ENCODE results near the gene PCBP2. TPM values are rescaled to one million over a fixed set of nuclear protein-coding genes. Genes with fewer than 3 reads are reported as not detected.

The PCBP2 gene
- total and polyA plus RNA-seq, 10 of the 15 experiments (the other 5 are each of a cell fraction or from before 2014, with no cell fraction given) = 109 to 803 (median 327) TPM

- TF ChIP-seq PRDM15 (CRISPR knock-in tag; IDR thresholded peaks at IDR 0.05) = no peak
- TF ChIP-seq, protein P1, sequence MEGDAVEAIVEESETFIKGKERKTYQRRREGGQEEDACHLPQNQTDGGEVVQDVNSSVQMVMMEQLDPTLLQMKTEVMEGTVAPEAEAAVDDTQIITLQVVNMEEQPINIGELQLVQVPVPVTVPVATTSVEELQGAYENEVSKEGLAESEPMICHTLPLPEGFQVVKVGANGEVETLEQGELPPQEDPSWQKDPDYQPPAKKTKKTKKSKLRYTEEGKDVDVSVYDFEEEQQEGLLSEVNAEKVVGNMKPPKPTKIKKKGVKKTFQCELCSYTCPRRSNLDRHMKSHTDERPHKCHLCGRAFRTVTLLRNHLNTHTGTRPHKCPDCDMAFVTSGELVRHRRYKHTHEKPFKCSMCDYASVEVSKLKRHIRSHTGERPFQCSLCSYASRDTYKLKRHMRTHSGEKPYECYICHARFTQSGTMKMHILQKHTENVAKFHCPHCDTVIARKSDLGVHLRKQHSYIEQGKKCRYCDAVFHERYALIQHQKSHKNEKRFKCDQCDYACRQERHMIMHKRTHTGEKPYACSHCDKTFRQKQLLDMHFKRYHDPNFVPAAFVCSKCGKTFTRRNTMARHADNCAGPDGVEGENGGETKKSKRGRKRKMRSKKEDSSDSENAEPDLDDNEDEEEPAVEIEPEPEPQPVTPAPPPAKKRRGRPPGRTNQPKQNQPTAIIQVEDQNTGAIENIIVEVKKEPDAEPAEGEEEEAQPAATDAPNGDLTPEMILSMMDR (IDR thresholded peaks at IDR 0.05 in 2 of 3, conservative IDR thresholded peaks at IDR 0.05 in 1 of 3; ENCODE audit: control insufficient read depth in 2 of 3, extremely low read depth in 1 of 3, insufficient read depth in 1 of 3, low read depth in 3 of 3, low read length in 3 of 3) = no peak
- TF ChIP-seq TAF1 (IDR thresholded peaks at IDR 0.05; ENCODE audit: borderline replicate concordance, low read depth, low read length) = peak; percentile 95
- TF ChIP-seq PAX5 (IDR thresholded peaks at IDR 0.05; ENCODE audit: borderline replicate concordance, low read depth, low read length) = no peak
- no peak for TF ChIP-seq BMI1 (IDR thresholded peaks at IDR 0.05; ENCODE audit: borderline replicate concordance)
- TF ChIP-seq, protein P2, sequence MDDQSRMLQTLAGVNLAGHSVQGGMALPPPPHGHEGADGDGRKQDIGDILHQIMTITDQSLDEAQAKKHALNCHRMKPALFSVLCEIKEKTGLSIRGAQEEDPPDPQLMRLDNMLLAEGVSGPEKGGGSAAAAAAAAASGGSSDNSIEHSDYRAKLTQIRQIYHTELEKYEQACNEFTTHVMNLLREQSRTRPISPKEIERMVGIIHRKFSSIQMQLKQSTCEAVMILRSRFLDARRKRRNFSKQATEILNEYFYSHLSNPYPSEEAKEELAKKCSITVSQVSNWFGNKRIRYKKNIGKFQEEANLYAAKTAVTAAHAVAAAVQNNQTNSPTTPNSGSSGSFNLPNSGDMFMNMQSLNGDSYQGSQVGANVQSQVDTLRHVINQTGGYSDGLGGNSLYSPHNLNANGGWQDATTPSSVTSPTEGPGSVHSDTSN (IDR thresholded peaks at IDR 0.05; ENCODE audit: insufficient replicate concordance, low read depth, low read length) = peak; percentile 94
- no peak for TF ChIP-seq RB1 (IDR thresholded peaks at IDR 0.05; ENCODE audit: borderline replicate concordance)
- no peak for TF ChIP-seq STAT1 (conservative IDR thresholded peaks at IDR 0.05)
- TF ChIP-seq NR2C1 (IDR thresholded peaks at IDR 0.05) = no peak
- no peak for TF ChIP-seq YBX1 (IDR thresholded peaks at IDR 0.05)
- TF ChIP-seq SMAD1 (IDR thresholded peaks at IDR 0.05; ENCODE audit: low read depth, partially characterized antibody) = peak; percentile 95
- TF ChIP-seq IKZF2 (IDR thresholded peaks at IDR 0.05) = 0 out of 4 replicates have a peak, but pooled peaks of 1 of the 2 experiments have one; percentile 8
- peak; percentile 20; the same call in 1 of the 2 replicates for TF ChIP-seq USF2 (IDR thresholded peaks at IDR 0.05; ENCODE audit: borderline replicate concordance, low read depth, low read length)
- TF ChIP-seq YY1 (IDR thresholded peaks at IDR 0.05; ENCODE audit: low read depth, low read length) = 0 out of 2 replicates have a peak, but pooled peaks have one; percentile 28
- no peak for TF ChIP-seq IKZF1 (conservative IDR thresholded peaks at IDR 0.05)
- TF ChIP-seq FOXM1 (IDR thresholded peaks at IDR 0.05; ENCODE audit: low read depth, low read length) = no peak
- TF ChIP-seq HDAC6 (IDR thresholded peaks at IDR 0.05; ENCODE audit: unreplicated experiment) = no peak
- TF ChIP-seq CBX5 (IDR thresholded peaks at IDR 0.05; ENCODE audit: low read depth) = no peak
- TF ChIP-seq, protein P3, sequence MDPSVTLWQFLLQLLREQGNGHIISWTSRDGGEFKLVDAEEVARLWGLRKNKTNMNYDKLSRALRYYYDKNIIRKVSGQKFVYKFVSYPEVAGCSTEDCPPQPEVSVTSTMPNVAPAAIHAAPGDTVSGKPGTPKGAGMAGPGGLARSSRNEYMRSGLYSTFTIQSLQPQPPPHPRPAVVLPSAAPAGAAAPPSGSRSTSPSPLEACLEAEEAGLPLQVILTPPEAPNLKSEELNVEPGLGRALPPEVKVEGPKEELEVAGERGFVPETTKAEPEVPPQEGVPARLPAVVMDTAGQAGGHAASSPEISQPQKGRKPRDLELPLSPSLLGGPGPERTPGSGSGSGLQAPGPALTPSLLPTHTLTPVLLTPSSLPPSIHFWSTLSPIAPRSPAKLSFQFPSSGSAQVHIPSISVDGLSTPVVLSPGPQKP (IDR thresholded peaks at IDR 0.05; ENCODE audit: low read depth, low read length) = peak; percentile 30; the same call in 1 of the 2 replicates
These were observed 10.7 kb upstream of the PCBP2 start, which contains the start of gene PRR13 (continued) for GRCh38 chr12:53441040-53441833.

All from GM12878 (cell line).